Keratinocyte (primary cell): ENCODE measurements around the gene DBET. TPM values are rescaled to one million over a fixed set of nuclear protein-coding genes. Genes with fewer than 3 reads are reported as not detected.
A peak's percentile ranks its signal among the peaks of the same experiment; 100 is the strongest.
"Not testable (repeated sequence)": the region's sequence is repeated elsewhere in the genome, so short reads cannot be mapped to it uniquely, and the experiment has no call there.

Experiments used
- DNase-seq: peaks from one replicate; pipeline ENCODE4 v3.0.0-alpha.2; 2011; ENCODE audit warnings: low read depth, missing footprints, low spot score
- FAIRE-seq: peaks from 2 replicates; lab custom pipeline; 2011; peaks lifted over from hg19 to GRCh38; lab: Jason Lieb, UNC
- H2AFZ ChIP-seq: 2 replicates; pipeline ENCODE4 v1.6.0; 2012; ENCODE audit warnings: low read length, control low read depth, inconsistent platforms; ENCODE audit not compliant: control insufficient read depth
- H3K27ac ChIP-seq: 2 replicates; pipeline ENCODE4 v1.5.1; 2011; ENCODE audit warnings: low read length; ENCODE audit not compliant: control insufficient read depth, insufficient read depth
- H3K27me3 ChIP-seq: 3 replicates; pipeline ENCODE4 v1.6.0; 2011; ENCODE audit warnings: low read length; ENCODE audit not compliant: control insufficient read depth, insufficient read depth; ENCODE audit errors: extremely low read depth
- H3K36me3 ChIP-seq, 2 experiments: 2 replicates in 1 of 2; 3 replicates in 1 of 2; pipeline ENCODE4 v1.5.1; 2011; ENCODE audit warnings: low read length in 2 of 2, mild to moderate bottlenecking in 1 of 2; ENCODE audit not compliant: control insufficient read depth in 2 of 2, insufficient read depth in 2 of 2; ENCODE audit errors: extremely low read depth in 1 of 2
- H3K4me1 ChIP-seq: 3 replicates; pipeline ENCODE4 v1.5.1; 2011; ENCODE audit warnings: low read length; ENCODE audit not compliant: control insufficient read depth, insufficient read depth; ENCODE audit errors: extremely low read depth
- H3K4me2 ChIP-seq: 3 replicates; pipeline ENCODE4 v1.6.0; 2011; ENCODE audit warnings: low read depth, low read length; ENCODE audit not compliant: control insufficient read depth, insufficient read depth; ENCODE audit errors: extremely low read depth
- H3K4me3 ChIP-seq, 3 experiments: fragments of 200-600 bp in 1 of 3; sonication (generic) in 1 of 3; 2 replicates in 2 of 3; 3 replicates in 1 of 3; pipeline ENCODE4 v1.5.1; 2011 to 2016; ENCODE audit warnings: low read length in 3 of 3, mild to moderate bottlenecking in 3 of 3, control low read depth in 2 of 3, inconsistent platforms in 1 of 3, low read depth in 1 of 3, mixed read lengths in 1 of 3, mixed run types in 1 of 3, moderate library complexity in 1 of 3; ENCODE audit not compliant: control insufficient read depth in 2 of 3, insufficient read depth in 2 of 3; ENCODE audit errors: extremely low read depth in 1 of 3
- H3K79me2 ChIP-seq: 2 replicates; pipeline ENCODE4 v1.6.0; 2012; ENCODE audit warnings: low read length; ENCODE audit not compliant: control insufficient read depth, insufficient read depth
- H3K9ac ChIP-seq: 3 replicates; pipeline ENCODE4 v1.6.0; 2011; ENCODE audit warnings: low read length; ENCODE audit not compliant: control insufficient read depth, insufficient read depth; ENCODE audit errors: extremely low read depth
- H3K9me1 ChIP-seq: 3 replicates; pipeline ENCODE4 v1.6.0; 2011; ENCODE audit warnings: low read length; ENCODE audit not compliant: control insufficient read depth, insufficient read depth; ENCODE audit errors: extremely low read depth
- H3K9me3 ChIP-seq: 2 replicates; pipeline ENCODE4 v1.5.1; 2012; ENCODE audit warnings: low read depth, low read length; ENCODE audit not compliant: control insufficient read depth
- H4K20me1 ChIP-seq: 3 replicates; pipeline ENCODE4 v1.6.0; 2011; ENCODE audit warnings: low read length; ENCODE audit not compliant: control insufficient read depth, insufficient read depth; ENCODE audit errors: extremely low read depth
- CTCF ChIP-seq, 3 experiments: IDR thresholded peaks in 1 of 3; conservative IDR thresholded peaks in 1 of 3; optimal IDR thresholded peaks in 1 of 3; 2 replicates in 2 of 3; 3 replicates in 1 of 3; pipeline versions ENCODE3 to v1.5.1; 2011; ENCODE audit warnings: low read length in 3 of 3, mild to moderate bottlenecking in 3 of 3, moderate library complexity in 2 of 3, control low read depth in 1 of 3, inconsistent platforms in 1 of 3; ENCODE audit not compliant: insufficient read depth in 2 of 3; ENCODE audit errors: extremely low read depth in 1 of 3
- EZH2 ChIP-seq: IDR thresholded peaks from one replicate; pipeline ENCODE4 v1.6.1; 2012; ENCODE audit warnings: inconsistent platforms, mild to moderate bottlenecking, low read length, moderate library complexity
- dilution Hi-C: fragments of 300-500 bp; cut with MboI; formaldehyde crosslinking; loops from one replicate; pipeline ENCODE4 v1.7.0; 2020; ENCODE audit warnings: low sequenced_read_pairs; ENCODE audit not compliant: extremely low pct_ligation_motif_present
- polyA plus RNA-seq, 5 experiments: library from polyadenylated mRNA; depleted of rRNA in 3 of 5; stranded (reverse) in 3 of 5; stranded (forward) in 1 of 5; unstranded in 1 of 5; fragments of >200 nt; gene quantifications; 1 replicate in 1 of 5; 2 replicates in 3 of 5; 3 replicates in 1 of 5; pipeline versions ENCODE4 v1.2.1 to v1.2.3, GENCODE V29; 2011 to 2012; ENCODE audit warnings: missing spikeins in 2 of 5, low read depth in 1 of 5, low replicate concordance in 1 of 5

The DBET gene
- polyA plus RNA-seq, 1 donor (not counting 4 experiments of a cell fraction or from before 2014, with no cell fraction given) = not detected

DNA sequence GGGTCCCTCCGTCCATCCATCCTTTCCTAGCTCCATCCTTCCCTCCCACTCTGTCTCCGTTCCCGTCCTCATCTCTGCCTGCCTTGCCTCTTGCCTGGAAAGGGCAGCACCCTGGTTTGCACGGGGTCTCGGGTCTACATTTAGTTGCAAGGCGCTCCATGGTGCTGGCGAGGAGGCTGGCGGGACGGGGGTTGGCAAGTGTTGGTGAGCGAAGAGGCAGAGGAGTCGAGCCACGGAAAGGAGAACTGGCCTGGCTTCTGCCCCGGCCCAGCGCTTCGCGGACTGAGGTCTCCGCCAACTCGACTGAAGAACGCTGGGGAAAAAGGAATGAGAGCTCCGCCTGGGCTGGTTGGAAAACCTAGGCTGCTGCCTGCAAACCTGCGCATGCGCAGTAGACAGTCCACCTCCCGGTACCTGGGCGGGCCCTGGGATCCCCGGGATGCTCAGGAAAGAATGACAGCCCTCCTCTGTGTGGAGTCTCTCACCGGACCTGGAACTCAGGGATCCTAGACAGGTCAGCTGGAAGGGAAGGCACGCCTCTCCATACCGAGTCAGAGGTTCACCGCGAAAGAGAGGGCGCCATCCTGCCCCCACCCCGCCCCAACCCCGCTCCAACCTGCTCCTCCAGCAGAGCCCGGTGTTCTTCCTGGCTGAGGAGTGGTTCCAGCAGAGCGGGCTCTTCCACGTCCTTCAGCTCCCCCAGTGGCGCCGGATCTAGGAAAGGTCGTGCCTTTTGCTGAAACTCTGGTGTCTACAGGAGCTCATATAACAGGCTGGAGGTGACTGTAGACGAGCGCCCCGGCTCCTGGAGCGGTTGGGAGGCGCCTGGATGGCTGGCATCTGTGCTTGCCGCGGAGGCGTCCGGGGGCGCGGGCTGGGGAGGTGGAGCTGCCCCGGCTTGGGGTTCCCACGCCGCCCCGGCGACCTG, 43.2 kb upstream of the DBET start:
- Histone ChIP-seq H3K4me3 (no peak overlapping the region), H3K9me1 (no peaks in the 10 kb centered on the region), H2AFZ (no peak overlapping the region), H3K79me2 (no peaks in the 10 kb centered on the region), H3K27me3 (peaks cover 54% of the 10 kb centered on the region), H3K9ac (no peak overlapping the region), H3K4me1 (no peaks in the 10 kb centered on the region), H4K20me1 (no peaks in the 10 kb centered on the region), H3K4me2 (peak overlapping the region; percentile 58), H3K27ac (no peak overlapping the region), H3K36me3 (no peaks in the 10 kb centered on the region), H3K9me3 (peaks cover 4% of the 10 kb centered on the region)
- TF ChIP-seq CTCF (optimal IDR thresholded peaks at IDR 0.05 in 1 of 3, IDR thresholded peaks at IDR 0.05 in 1 of 3, conservative IDR thresholded peaks at IDR 0.05 in 1 of 3; ENCODE audit: extremely low read depth in 1 of 3, insufficient read depth in 2 of 3, low read length in 3 of 3) = no peak
- TF ChIP-seq EZH2 = no peak
- DNase-seq = no peak
- dilution Hi-C loops = no loop called here
- no peak for FAIRE-seq

- H3K9ac ChIP-seq, H3K4me3 ChIP-seq, H2AFZ ChIP-seq, H3K36me3 ChIP-seq, H4K20me1 ChIP-seq, DNase-seq, H3K9me3 ChIP-seq, H3K9me1 ChIP-seq, dilution Hi-C loops, H3K4me2 ChIP-seq, H3K27ac ChIP-seq, H3K79me2 ChIP-seq, H3K4me1 ChIP-seq, FAIRE-seq: not testable (repeated sequence)
- peaks cover 45% of the 10 kb centered on the region for H3K27me3 ChIP-seq
Observed at GRCh38 chr4:190021973-190022372, 42.3 kb upstream of the DBET start.

DNA sequence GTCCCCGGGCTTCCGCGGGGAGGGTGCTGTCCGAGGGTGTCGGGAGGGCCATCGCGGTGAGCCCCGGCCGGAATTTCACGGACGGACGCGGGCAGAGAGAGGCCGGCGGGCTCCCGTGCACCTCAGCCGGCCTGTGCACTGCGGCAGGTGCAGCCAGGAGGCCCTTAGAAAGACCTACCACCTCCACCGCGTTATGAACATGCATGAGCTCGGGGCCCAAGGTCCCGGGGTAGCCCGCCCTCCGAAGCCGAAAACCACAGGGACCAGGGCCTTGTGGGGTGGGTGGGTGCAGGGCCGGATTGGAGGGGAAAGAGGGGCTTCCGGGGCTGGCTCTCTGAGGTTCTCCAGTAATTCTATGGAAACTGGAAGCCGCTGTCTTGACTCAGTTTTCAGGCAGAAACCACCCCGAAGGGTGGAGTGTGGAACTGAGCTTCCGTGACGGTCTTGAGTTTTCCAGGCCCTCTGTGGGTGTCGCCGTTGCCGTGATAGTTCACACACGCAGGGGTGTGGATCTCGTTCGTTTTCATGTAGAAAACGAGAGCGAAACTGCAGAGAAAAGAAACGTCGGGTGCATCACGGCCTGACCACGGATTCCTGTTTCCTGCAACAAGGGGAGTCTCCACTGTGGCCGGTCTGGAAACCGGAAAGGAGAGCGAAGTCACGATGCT, 41.6 kb upstream of the DBET start:
- dilution Hi-C loops, H3K4me2 ChIP-seq, H3K36me3 ChIP-seq, H3K9me1 ChIP-seq, H2AFZ ChIP-seq, FAIRE-seq, DNase-seq, H3K79me2 ChIP-seq, H3K27ac ChIP-seq, H3K4me1 ChIP-seq, H3K9ac ChIP-seq, H3K9me3 ChIP-seq, H3K4me3 ChIP-seq, H4K20me1 ChIP-seq: not testable (repeated sequence)
- H3K27me3 ChIP-seq = peaks cover 38% of the 10 kb centered on the region

DNA sequence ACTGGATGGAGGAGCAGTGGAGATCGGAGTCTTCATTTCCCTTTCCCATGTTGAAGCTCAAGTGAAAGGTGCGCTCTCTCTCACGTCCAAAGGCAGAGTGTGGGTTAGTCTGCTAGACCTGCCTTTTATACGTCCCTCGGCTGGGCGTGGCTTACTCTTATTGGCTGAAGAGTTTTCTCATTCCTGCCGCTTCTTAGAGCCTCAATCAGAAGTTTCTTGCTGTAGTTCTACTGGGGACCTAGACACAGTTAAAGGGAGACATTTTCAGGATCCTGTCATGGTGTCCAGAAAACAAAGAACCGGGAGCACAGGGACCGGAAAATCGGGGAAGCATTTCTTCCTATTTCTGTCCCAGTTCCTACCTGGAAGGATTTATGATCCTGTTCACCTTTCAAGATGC, 37.1 kb upstream of the DBET start, which contains the start of gene FRG2:
Gene FRG2 (minus strand): TSS at position 101 of the 400 bp plus-strand sequence. CDS start 52 bp downstream, at position 49.
- H3K9ac ChIP-seq, H3K4me3 ChIP-seq, H3K36me3 ChIP-seq, H3K9me3 ChIP-seq, DNase-seq, H3K79me2 ChIP-seq, H2AFZ ChIP-seq, H3K27me3 ChIP-seq, H4K20me1 ChIP-seq, H3K4me1 ChIP-seq, H3K27ac ChIP-seq, dilution Hi-C loops, FAIRE-seq, H3K9me1 ChIP-seq, H3K4me2 ChIP-seq: not testable (repeated sequence)
